IPS-NIHi11 (cell line): ENCODE measurements around the gene TCTA.
"Not testable (repeated sequence)": the region's sequence is repeated elsewhere in the genome, so short reads cannot be mapped to it uniquely, and the experiment has no call there.

Source experiments
- DNase-seq: peaks from one replicate; pipeline ENCODE4 v3.0.0; 2012; ENCODE audit warnings: mixed read lengths, low spot score

The TCTA gene

GRCh38 chr3:49411968-49412631 is at the start of gene TCTA, which contains the start of gene RHOA:
Gene TCTA (plus strand): TSS chr3:49412423. CDS start chr3:49412427, 4 bp downstream.
Gene RHOA (minus strand): TSS chr3:49411976. CDS start chr3:49375589, 36,387 bp downstream.
- peak; percentile 99 for DNase-seq

- no peak for DNase-seq
Observed at GRCh38 chr3:49362561-49362960, 49.7 kb upstream of the TCTA start.

- DNase-seq = no peak
Observed at GRCh38 chr3:49370585-49371290, 41.5 kb upstream of the TCTA start.

GRCh38 chr3:49371946-49372345 is 40.3 kb upstream of the TCTA start:
- no peak for DNase-seq

- DNase-seq = no peak
Observed at GRCh38 chr3:49377483-49377882, 34.7 kb upstream of the TCTA start.

GRCh38 chr3:49378249-49378895 is 33.9 kb upstream of the TCTA start:
- no peak for DNase-seq

GRCh38 chr3:49383387-49383786 is 28.8 kb upstream of the TCTA start:
- no peak for DNase-seq

GRCh38 chr3:49385617-49386016 is 26.6 kb upstream of the TCTA start:
- DNase-seq = no peak

- DNase-seq = no peak
Observed at GRCh38 chr3:49386056-49386756, 26.0 kb upstream of the TCTA start.

GRCh38 chr3:49387721-49388120 is 24.5 kb upstream of the TCTA start:
- no peak for DNase-seq

- no peak for DNase-seq
Observed at GRCh38 chr3:49388289-49388820, 23.9 kb upstream of the TCTA start.

GRCh38 chr3:49389297-49389696 is 22.9 kb upstream of the TCTA start:
- no peak for DNase-seq

- DNase-seq = not testable (repeated sequence)
Observed at GRCh38 chr3:49391310-49391709, 20.9 kb upstream of the TCTA start.

GRCh38 chr3:49397470-49397869 is 14.8 kb upstream of the TCTA start:
- DNase-seq = peak; percentile 32

- DNase-seq = no peak
Observed at GRCh38 chr3:49399461-49399860, 12.8 kb upstream of the TCTA start.

GRCh38 chr3:49401766-49402165 is 10.5 kb upstream of the TCTA start:
- no peak for DNase-seq

- DNase-seq = no peak
Observed at GRCh38 chr3:49403891-49404290, 8.3 kb upstream of the TCTA start.

GRCh38 chr3:49405570-49405969 is 6.7 kb upstream of the TCTA start:
- DNase-seq = not testable (repeated sequence)

GRCh38 chr3:49406571-49407565 is 5.4 kb upstream of the TCTA start:
- no peak for DNase-seq

- no peak for DNase-seq
Observed at GRCh38 chr3:49410066-49410845, 2.0 kb upstream of the TCTA start.
